Aorta (tissue), 5 donors: ENCODE results near the gene UPF1. TPM values are rescaled to one million over a fixed set of nuclear protein-coding genes. Genes with fewer than 3 reads are reported as not detected.

Experiments used
- ATAC-seq: fragments of 200-7000 bp; cut with Tn5 transposase; one replicate; pipeline ENCODE4 v1.9.1; 2022; ENCODE audit warnings: moderate library complexity; ENCODE audit not compliant: low FRiP score
- DNase-seq, 2 donors: peaks; one replicate each; pipeline ENCODE4 v3.0.0-alpha.2; 2020
- H3K27ac ChIP-seq, 2 donors: one replicate each; pipeline ENCODE4 v1.5.1; 2013; ENCODE audit warnings: low read length in 2 of 2, mild to moderate bottlenecking in 2 of 2, moderate library complexity in 2 of 2, control low read depth in 1 of 2, inconsistent platforms in 1 of 2, low read depth in 1 of 2
- H3K27me3 ChIP-seq, 2 donors: one replicate each; pipeline ENCODE4 v1.6.1; 2013; ENCODE audit warnings: control low read depth in 1 of 2, low read length in 1 of 2, mild to moderate bottlenecking in 1 of 2, moderate library complexity in 1 of 2; ENCODE audit not compliant: insufficient read depth in 2 of 2, control insufficient read depth in 1 of 2
- H3K36me3 ChIP-seq, 2 donors: one replicate each; pipeline ENCODE4 v1.6.1; 2013; ENCODE audit warnings: control low read depth in 1 of 2, low read length in 1 of 2, mild to moderate bottlenecking in 1 of 2; ENCODE audit not compliant: insufficient read depth in 2 of 2, control insufficient read depth in 1 of 2
- H3K4me1 ChIP-seq, 2 donors: one replicate each; pipeline ENCODE4 v1.6.1; 2013; ENCODE audit warnings: low read length in 2 of 2, control low read depth in 1 of 2, mild to moderate bottlenecking in 1 of 2, moderate library complexity in 1 of 2; ENCODE audit not compliant: insufficient read depth in 2 of 2, control insufficient read depth in 1 of 2
- H3K4me3 ChIP-seq, 2 donors: one replicate each; pipeline ENCODE4 v1.5.1; 2013; ENCODE audit warnings: low read length in 2 of 2, control low read depth in 1 of 2, mild to moderate bottlenecking in 1 of 2
- H3K9me3 ChIP-seq: one replicate; pipeline ENCODE4 v1.6.1; 2013; ENCODE audit warnings: mild to moderate bottlenecking, low read length; ENCODE audit not compliant: control insufficient read depth
- WGBS, 2 donors: extraction: QIAGEN DNeasy Blood & Tissue Kit; methylation state at CpG; one replicate each; pipeline ENCODE4 v1.1.7; 2013; 5-methylcytosine and 5-hydroxymethylcytosine counted together
- intact Hi-C, 2 donors: fragments of 100-400 bp; cut with DNase I; formaldehyde crosslinking; loops; one replicate each; pipeline versions ENCODE4 v1.14.2 to v1.15.0; 2022
- long read RNA-seq, 2 donors: library from polyadenylated mRNA; unstranded; transcript quantifications; one replicate each; pipeline ENCODE4 v2.0.0, GENCODE V29; 2020 to 2021
- polyA plus RNA-seq, 2 donors: library from polyadenylated mRNA; stranded (reverse); fragments of 200-250 nt; gene quantifications; one replicate each; pipeline ENCODE4 v1.2.3, GENCODE V29; 2013
- total RNA-seq, 2 donors: library from RNA; stranded (reverse); fragmentation: NEBNext Ultra II Directional; extraction: Animal tissue kit (Norgen Biotek cat#: 25700); gene quantifications; one replicate each; pipeline ENCODE4 v1.2.1, GENCODE V29; 2021
- donor health status: healthy with polysubstance abuse.
- donor health status: Bipolar disorder and iron deficiency.
- donor health status: DM: no; HTN: no; CAD: no.
- donor health status: DM: no; HTN: no; CAD: no.
- donor health status: DM: yes; HTN: yes; CAD: no.

The UPF1 gene
- total RNA-seq (10 to 100 TPM; 53.7 to 75.6 TPM), polyA plus RNA-seq (10 to 100 TPM; 16.5 to 40.4 TPM)
- long read RNA-seq, donor 1, partial matches to known transcripts = 10 of 18 reads
- long read RNA-seq, donor 1, other reads (novel, unspliced or antisense) = 8 of 18 reads
- long read RNA-seq, donor 2, full-length matches to known transcripts = 16 of 45 reads
- long read RNA-seq, donor 2, partial matches to known transcripts = 19 of 45 reads
- long read RNA-seq, donor 2, other reads (novel, unspliced or antisense) = 10 of 45 reads

GRCh38 chr19:18831524-18832305, at the start of gene UPF1:
Gene UPF1, plus strand, starts transcription at chr19:18831959. Its CDS starts 251 bp downstream, at chr19:18832210.
- H3K9me3 ChIP-seq = no peaks in the 10 kb centered on the region
- WGBS, 2 donors = 1% methylated on average over 89 to 96 of the region's 96 CpGs
- intact Hi-C loops = no loop called here
- H3K4me3 ChIP-seq = peak within 1 kb of the TSS; percentile 81 to 93
- no peaks in the 10 kb centered on the region for H3K36me3 ChIP-seq
- ATAC-seq (peak; percentile 94), DNase-seq (peak; percentile 97 to 99)
- no peaks in the 10 kb centered on the region for H3K4me1 ChIP-seq
- peak within 1 kb of the TSS in 1 of 2 donors; percentile 61 for H3K27ac ChIP-seq
- no peaks in the 10 kb centered on the region for H3K27me3 ChIP-seq

GRCh38 chr19:18782559-18783225, 49.1 kb upstream of the UPF1 start:
- DNase-seq (no peak), ATAC-seq (no peak)
- Histone ChIP-seq H3K27ac (no peak overlapping the region), H3K4me1 (no peaks in the 10 kb centered on the region), H3K36me3 (no peaks in the 10 kb centered on the region), H3K27me3 (no peaks in the 10 kb centered on the region), H3K9me3 (no peaks in the 10 kb centered on the region), H3K4me3 (no peak overlapping the region)
- WGBS, 2 donors = 91% methylated on average over 22 of the region's 22 CpGs
- intact Hi-C loops = no loop called here

- 89% methylated on average over 19 of the region's 19 CpGs for WGBS, 2 donors
- no peak for ATAC-seq
Observed at GRCh38 chr19:18783958-18784785, 47.6 kb upstream of the UPF1 start.

GRCh38 chr19:18784786-18785120, 47.0 kb upstream of the UPF1 start:
- DNase-seq (no peak), ATAC-seq (no peak)
- Histone ChIP-seq H3K9me3 (no peaks in the 10 kb centered on the region), H3K27ac (no peak overlapping the region), H3K4me1 (no peaks in the 10 kb centered on the region), H3K27me3 (no peaks in the 10 kb centered on the region), H3K4me3 (no peak overlapping the region), H3K36me3 (no peaks in the 10 kb centered on the region)
- WGBS, 2 donors = 67 to 77% methylated on average over 16 of the region's 16 CpGs
- intact Hi-C loops = no loop called here

More at GRCh38 chr19:18783958-18784785, 47.6 kb upstream of the UPF1 start:
- DNase-seq = peak in 1 of 2 donors; percentile 44
- intact Hi-C loops = no loop called here
- H3K4me3 ChIP-seq = no peak overlapping the region
- no peaks in the 10 kb centered on the region for H3K9me3 ChIP-seq
- no peak overlapping the region for H3K27ac ChIP-seq
- H3K4me1 ChIP-seq = no peaks in the 10 kb centered on the region
- H3K27me3 ChIP-seq = no peaks in the 10 kb centered on the region
- H3K36me3 ChIP-seq = no peaks in the 10 kb centered on the region

GRCh38 chr19:18785179-18786124, 46.3 kb upstream of the UPF1 start:
- intact Hi-C loops = no loop called here
- ATAC-seq (peak; percentile 77), DNase-seq (peak; percentile 79 to 94)
- Histone ChIP-seq H3K4me1 (no peaks in the 10 kb centered on the region), H3K27me3 (no peaks in the 10 kb centered on the region), H3K4me3 (no peak overlapping the region), H3K9me3 (no peaks in the 10 kb centered on the region), H3K36me3 (no peaks in the 10 kb centered on the region), H3K27ac (no peak overlapping the region)
- WGBS, 2 donors = 8 to 11% methylated on average over 60 to 65 of the region's 65 CpGs

GRCh38 chr19:18788529-18789421, 43.0 kb upstream of the UPF1 start:
- Histone ChIP-seq H3K27ac (no peak overlapping the region), H3K4me3 (no peak overlapping the region), H3K9me3 (no peaks in the 10 kb centered on the region), H3K36me3 (no peaks in the 10 kb centered on the region), H3K27me3 (no peaks in the 10 kb centered on the region), H3K4me1 (no peaks in the 10 kb centered on the region)
- 1 to 2% methylated on average over 65 to 68 of the region's 68 CpGs for WGBS, 2 donors
- ATAC-seq (no peak), DNase-seq (peak in 1 of 2 donors; percentile 74)
- intact Hi-C loops = no loop called here

GRCh38 chr19:18789422-18789869, 42.3 kb upstream of the UPF1 start:
- Histone ChIP-seq H3K4me3 (no peak overlapping the region), H3K27ac (no peak overlapping the region), H3K4me1 (no peaks in the 10 kb centered on the region), H3K27me3 (no peaks in the 10 kb centered on the region), H3K36me3 (no peaks in the 10 kb centered on the region), H3K9me3 (no peaks in the 10 kb centered on the region)
- WGBS, 2 donors = 2 to 3% methylated on average over 19 to 38 of the region's 38 CpGs
- intact Hi-C loops = no loop called here
- peak in 1 of 2 donors; percentile 76 for DNase-seq
- no peak for ATAC-seq
